Fibroblast of lung (primary cell): ENCODE results near the gene SRC. TPM values are rescaled to one million over a fixed set of nuclear protein-coding genes. Genes with fewer than 3 reads are reported as not detected.

Source experiments
- DNase-seq, 2 donors: peaks; one replicate each; pipeline versions ENCODE4 v3.0.0 to v3.0.0-alpha.2; 2010; ENCODE audit warnings: low read depth in 2 of 2
- H2AFZ ChIP-seq: 2 replicates; pipeline ENCODE4 v1.5.1; 2012; ENCODE audit warnings: low read length, control low read depth, inconsistent platforms
- H3K27ac ChIP-seq: 2 replicates; pipeline ENCODE4 v1.5.1; 2011; ENCODE audit warnings: low read length, control low read depth; ENCODE audit not compliant: insufficient read depth
- H3K27me3 ChIP-seq: 2 replicates; pipeline ENCODE4 v1.5.1; 2011; ENCODE audit warnings: mild to moderate bottlenecking, low read length; ENCODE audit not compliant: control insufficient read depth, insufficient read depth
- H3K36me3 ChIP-seq: 2 replicates; pipeline ENCODE4 v1.5.1; 2011; ENCODE audit warnings: low read length; ENCODE audit not compliant: control insufficient read depth, insufficient read depth
- H3K4me1 ChIP-seq: 2 replicates; pipeline ENCODE4 v1.5.1; 2011; ENCODE audit warnings: low read length; ENCODE audit not compliant: control insufficient read depth, insufficient read depth; ENCODE audit errors: extremely low read depth
- H3K4me2 ChIP-seq: 2 replicates; pipeline ENCODE4 v1.5.1; 2011; ENCODE audit warnings: low read length, control low read depth; ENCODE audit not compliant: insufficient read depth; ENCODE audit errors: extremely low read depth
- H3K4me3 ChIP-seq, 4 experiments: fragments of 200-600 bp in 1 of 4; sonication (generic) in 1 of 4; replicated peaks in 1 of 4; 2 replicates each; pipeline ENCODE4 v1.5.1; 2011 to 2016; ENCODE audit warnings: low read length in 4 of 4, low read depth in 3 of 4, mild to moderate bottlenecking in 3 of 4, control low read depth in 2 of 4, inconsistent platforms in 1 of 4, mixed read lengths in 1 of 4; ENCODE audit not compliant: insufficient read depth in 1 of 4; ENCODE audit errors: control extremely low read depth in 1 of 4
- H3K79me2 ChIP-seq: 2 replicates; pipeline ENCODE4 v1.5.1; 2012; ENCODE audit warnings: mild to moderate bottlenecking, low read length, inconsistent platforms; ENCODE audit not compliant: control insufficient read depth, insufficient read depth
- H3K9ac ChIP-seq: 2 replicates; pipeline ENCODE4 v1.5.1; 2011; ENCODE audit warnings: mild to moderate bottlenecking, low read length, control low read depth; ENCODE audit not compliant: insufficient read depth
- H3K9me3 ChIP-seq: 2 replicates; pipeline ENCODE4 v1.5.1; 2012; ENCODE audit warnings: low read depth, low read length; ENCODE audit not compliant: control insufficient read depth, insufficient read depth
- H4K20me1 ChIP-seq: 2 replicates; pipeline ENCODE4 v1.5.1; 2011; ENCODE audit warnings: low read length; ENCODE audit not compliant: control insufficient read depth, insufficient read depth; ENCODE audit errors: extremely low read depth
- CTCF ChIP-seq, 2 donors: IDR thresholded peaks in 1 of 2; conservative IDR thresholded peaks in 1 of 2; 1 replicate in 1 of 2; 2 replicates in 1 of 2; pipeline ENCODE4 v1.5.1; 2011 to 2012; ENCODE audit warnings: low read length in 2 of 2, control low read depth in 1 of 2, inconsistent platforms in 1 of 2, low read depth in 1 of 2, mild to moderate bottlenecking in 1 of 2
- EZH2 ChIP-seq: IDR thresholded peaks from 2 replicates; pipeline ENCODE4 v1.5.1; 2012; ENCODE audit warnings: low read length, control low read depth, mild to moderate bottlenecking; ENCODE audit errors: missing control alignments
- polyA plus RNA-seq, 2 donors: library from polyadenylated mRNA; depleted of rRNA in 1 of 2; stranded (reverse) in 1 of 2; unstranded in 1 of 2; fragments of >200 nt; gene quantifications; 2 replicates each; pipeline ENCODE4 v1.2.1, GENCODE V29; 2011 to 2012; ENCODE audit warnings: missing spikeins in 1 of 2
- total RNA-seq: library from RNA; depleted of rRNA; stranded (reverse); fragments of >200 nt; gene quantifications from 2 replicates; pipeline ENCODE4 v1.2.1, GENCODE V29; 2014

The SRC gene
- total and polyA plus RNA-seq, 2 donors (not counting 1 experiment from before 2014, with no cell fraction given): 17.8 to 20.3 TPM

GRCh38 chr20:37393196-37393862, 47.4 kb downstream of the SRC start:
- Histone ChIP-seq H3K4me3 (no peak overlapping the region), H3K4me2 (no peak overlapping the region), H3K79me2 (no peaks in the 10 kb centered on the region), H3K27me3 (no peaks in the 10 kb centered on the region), H3K27ac (no peak overlapping the region), H3K4me1 (no peaks in the 10 kb centered on the region), H3K36me3 (peaks cover 5% of the 10 kb centered on the region), H2AFZ (no peak overlapping the region), H3K9me3 (no peaks in the 10 kb centered on the region), H4K20me1 (no peaks in the 10 kb centered on the region), H3K9ac (no peak overlapping the region)
- DNase-seq: no peak
- TF ChIP-seq CTCF (conservative IDR thresholded peaks at IDR 0.05 in 1 of 2, IDR thresholded peaks at IDR 0.05 in 1 of 2; ENCODE audit: low read depth in 1 of 2, low read length in 2 of 2) (no peak), EZH2 (no peak)

GRCh38 chr20:37393863-37394542, 48.1 kb downstream of the SRC start:
- H2AFZ ChIP-seq: no peak overlapping the region
- no peaks in the 10 kb centered on the region for H3K9me3 ChIP-seq
- H3K27ac ChIP-seq: no peak overlapping the region
- no peak overlapping the region for H3K4me3 ChIP-seq
- H3K4me1 ChIP-seq: no peaks in the 10 kb centered on the region
- H4K20me1 ChIP-seq: no peaks in the 10 kb centered on the region
- peaks cover 5% of the 10 kb centered on the region for H3K36me3 ChIP-seq
- no peak overlapping the region for H3K9ac ChIP-seq
- no peak overlapping the region for H3K4me2 ChIP-seq
- no peaks in the 10 kb centered on the region for H3K27me3 ChIP-seq
- no peak for DNase-seq
- H3K79me2 ChIP-seq: no peaks in the 10 kb centered on the region
- no peak for TF ChIP-seq EZH2
- no peak for TF ChIP-seq CTCF (conservative IDR thresholded peaks at IDR 0.05 in 1 of 2, IDR thresholded peaks at IDR 0.05 in 1 of 2; ENCODE audit: low read depth in 1 of 2, low read length in 2 of 2)

GRCh38 chr20:37394543-37395409, 48.8 kb downstream of the SRC start:
- Histone ChIP-seq H3K4me2 (no peak overlapping the region), H3K4me3 (no peak overlapping the region), H4K20me1 (no peaks in the 10 kb centered on the region), H2AFZ (no peak overlapping the region), H3K79me2 (no peaks in the 10 kb centered on the region), H3K4me1 (no peaks in the 10 kb centered on the region), H3K36me3 (peaks cover 3% of the 10 kb centered on the region), H3K27me3 (no peaks in the 10 kb centered on the region), H3K27ac (no peak overlapping the region), H3K9ac (no peak overlapping the region), H3K9me3 (no peaks in the 10 kb centered on the region)
- no peak for TF ChIP-seq EZH2
- TF ChIP-seq CTCF (conservative IDR thresholded peaks at IDR 0.05 in 1 of 2, IDR thresholded peaks at IDR 0.05 in 1 of 2; ENCODE audit: low read depth in 1 of 2, low read length in 2 of 2): no peak
- no peak for DNase-seq
